HG02840 (cell line): ENCODE data around the gene IRF2.
"Not testable (repeated sequence)": the region's sequence is repeated elsewhere in the genome, so short reads cannot be mapped to it uniquely, and the experiment has no call there.

Experiments used
- ATAC-seq: cut with Tn5 transposase; IDR thresholded peaks from one replicate; pipeline ENCODE4 v1.9.1; 2021; ENCODE audit warnings: mild to moderate bottlenecking, moderate library complexity, moderate number of reproducible peaks; ENCODE audit not compliant: unreplicated experiment, low FRiP score

The IRF2 gene

DNA sequence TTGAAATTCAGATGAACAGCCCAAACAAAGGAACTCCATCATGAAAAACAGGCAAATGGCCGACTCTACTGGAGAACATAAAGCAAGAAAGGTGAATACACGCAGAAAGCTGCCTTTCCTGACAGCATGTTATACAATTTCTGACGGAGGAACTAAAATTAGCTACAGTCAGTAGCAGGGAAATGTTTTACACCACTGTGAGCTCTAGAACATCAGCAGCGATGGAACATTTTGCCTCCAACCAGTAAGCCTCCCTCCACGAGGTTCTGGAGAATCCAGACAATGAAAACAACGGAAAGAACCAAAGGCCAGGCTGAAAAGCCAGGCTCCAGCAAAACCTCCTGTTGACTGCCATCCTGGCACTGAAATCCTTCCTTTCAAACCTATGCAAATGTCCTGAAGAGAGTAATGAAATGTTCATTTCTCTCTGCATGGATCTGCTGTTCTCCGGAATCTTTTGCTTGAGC, 78.9 kb downstream of the IRF2 start:
- ATAC-seq: peak; percentile 10

DNA sequence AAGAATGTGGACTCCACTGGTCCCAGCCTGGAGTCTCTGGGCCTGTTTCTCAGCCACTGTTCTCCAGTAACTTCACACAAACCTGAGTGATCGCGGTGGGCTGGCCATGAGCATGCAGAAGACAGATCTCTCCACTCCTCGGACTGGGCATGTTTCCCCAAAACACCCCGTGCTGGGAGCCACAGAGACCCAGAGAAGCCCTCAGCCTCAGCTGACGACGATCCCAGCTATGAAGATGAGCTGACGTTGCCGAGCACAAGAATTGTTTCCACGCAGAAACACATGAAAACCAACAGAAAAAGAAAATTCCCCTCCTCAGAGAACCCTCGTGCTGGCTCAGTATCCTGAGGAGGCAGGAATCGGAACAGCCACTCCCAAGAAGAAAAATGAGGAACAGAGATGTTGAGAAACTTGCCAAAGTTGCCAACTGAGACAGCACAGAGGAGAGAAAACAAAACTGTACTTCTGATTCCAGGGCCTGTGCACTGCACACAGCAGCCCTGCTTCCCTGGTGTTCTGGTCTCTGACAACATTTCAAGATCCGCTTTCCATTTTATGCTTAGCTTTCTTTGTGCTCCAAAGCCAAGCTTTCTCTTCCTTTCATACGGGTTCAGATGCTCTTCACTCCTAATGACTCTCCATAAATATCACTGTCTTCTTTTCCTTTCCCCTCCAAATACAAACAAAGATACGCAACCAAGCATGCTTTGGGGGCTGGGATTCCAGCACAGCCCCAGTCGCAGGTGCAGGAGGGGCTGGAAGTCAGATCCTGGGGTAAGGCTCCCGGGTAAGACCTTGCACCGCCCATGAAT, 81.4 kb downstream of the IRF2 start:
- ATAC-seq: no peak

DNA sequence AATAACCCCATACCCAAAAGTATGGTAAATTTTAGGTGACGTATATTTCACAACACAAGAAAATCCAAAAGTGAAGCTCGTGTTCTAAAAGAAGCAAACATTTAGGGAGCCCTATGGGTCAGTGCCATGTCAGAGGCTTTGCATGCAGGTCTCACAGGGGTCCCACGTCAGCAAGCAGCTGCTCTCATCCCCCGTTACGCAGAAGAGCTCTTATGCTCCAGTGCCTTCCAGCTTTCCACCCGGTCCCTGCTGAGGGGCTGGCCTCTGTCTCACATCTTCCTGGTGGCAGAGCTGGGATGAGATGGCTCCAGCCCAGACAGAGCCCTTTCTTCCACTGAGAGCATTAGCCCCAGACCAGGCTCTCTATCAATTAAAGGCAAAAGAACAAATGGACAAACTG, 82.0 kb downstream of the IRF2 start:
- ATAC-seq: no peak

DNA sequence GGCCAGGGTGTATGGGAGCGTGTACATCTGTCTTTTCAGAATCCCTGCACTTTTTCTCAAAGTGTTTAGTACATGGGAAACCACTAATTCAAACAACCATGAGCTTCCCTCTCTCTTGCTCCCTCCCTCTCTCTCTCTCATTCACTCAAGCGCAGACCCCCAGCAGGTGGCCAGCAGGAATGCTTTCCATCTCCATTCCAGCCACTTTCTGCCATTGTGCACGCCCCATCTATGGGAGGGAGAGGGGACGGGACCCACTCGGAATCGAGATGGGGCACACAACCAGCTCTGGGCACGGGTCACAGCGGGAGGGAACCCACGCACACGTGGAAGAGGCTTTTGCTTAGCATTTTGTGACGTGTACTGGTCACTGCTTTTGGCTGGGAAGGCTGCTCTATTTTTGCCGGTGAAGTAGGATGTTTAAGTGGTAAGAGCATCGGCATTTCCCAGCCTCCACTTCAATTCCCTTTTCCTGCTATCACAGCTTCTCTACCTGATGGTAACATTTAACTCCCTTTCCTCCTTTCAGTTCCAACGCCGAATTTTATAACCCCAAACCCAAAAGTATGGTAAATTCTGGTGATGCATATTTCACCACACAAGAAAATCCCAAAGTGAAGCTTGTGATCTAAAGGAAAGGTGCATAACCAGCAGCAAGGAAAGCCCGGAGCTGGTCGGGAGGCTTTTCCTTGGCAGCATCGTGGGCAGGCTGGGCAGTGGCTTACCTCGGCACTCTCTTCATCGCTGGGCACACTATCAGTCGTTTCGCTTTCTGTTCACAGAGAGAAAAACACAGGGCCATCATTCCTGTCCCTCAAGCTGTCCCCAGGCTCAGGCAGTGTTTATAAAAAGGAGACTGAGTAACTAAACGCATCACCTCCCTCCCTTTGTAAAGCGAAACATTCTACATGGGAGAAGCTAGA, 84.1 kb downstream of the IRF2 start:
- no peak for ATAC-seq

DNA sequence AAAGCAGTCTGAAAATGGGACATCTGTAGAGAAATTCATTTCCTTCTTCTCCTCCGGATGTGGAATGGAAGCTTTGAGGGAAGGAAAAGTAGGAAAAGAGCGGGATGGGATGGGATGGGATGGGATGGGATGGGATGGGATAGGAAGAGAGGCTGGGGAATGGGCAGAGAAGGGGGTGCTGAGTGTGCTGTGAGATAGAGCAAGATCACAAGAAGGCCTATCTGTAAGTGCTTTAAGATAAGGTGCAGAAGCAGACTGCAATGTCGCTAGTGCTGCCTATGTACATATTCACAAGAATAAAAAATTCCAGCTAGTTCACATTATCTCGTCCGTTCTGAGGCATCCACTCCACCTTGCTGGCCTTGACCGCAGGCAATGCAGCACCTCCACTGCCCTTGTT, 86.2 kb downstream of the IRF2 start:
- no peak for ATAC-seq

DNA sequence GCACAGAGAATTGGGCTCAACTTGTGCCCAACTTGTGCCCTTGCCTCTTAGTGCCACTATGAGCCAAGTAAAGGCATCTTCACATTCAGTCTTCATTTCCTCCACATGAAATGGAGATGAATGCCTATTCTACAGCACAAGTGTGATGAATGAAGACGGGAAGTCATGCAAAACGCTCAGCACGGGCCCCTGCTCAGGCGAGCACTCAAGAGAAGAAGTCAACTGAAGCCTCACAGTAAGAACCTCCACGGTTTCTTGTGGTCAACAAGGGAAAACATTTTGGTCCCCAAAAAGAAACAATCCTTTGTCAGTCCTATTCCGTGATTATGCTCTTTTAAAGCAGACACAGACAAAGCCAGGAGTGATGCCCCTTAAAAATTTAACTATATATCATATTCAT, 87.0 kb downstream of the IRF2 start:
- ATAC-seq: no peak

DNA sequence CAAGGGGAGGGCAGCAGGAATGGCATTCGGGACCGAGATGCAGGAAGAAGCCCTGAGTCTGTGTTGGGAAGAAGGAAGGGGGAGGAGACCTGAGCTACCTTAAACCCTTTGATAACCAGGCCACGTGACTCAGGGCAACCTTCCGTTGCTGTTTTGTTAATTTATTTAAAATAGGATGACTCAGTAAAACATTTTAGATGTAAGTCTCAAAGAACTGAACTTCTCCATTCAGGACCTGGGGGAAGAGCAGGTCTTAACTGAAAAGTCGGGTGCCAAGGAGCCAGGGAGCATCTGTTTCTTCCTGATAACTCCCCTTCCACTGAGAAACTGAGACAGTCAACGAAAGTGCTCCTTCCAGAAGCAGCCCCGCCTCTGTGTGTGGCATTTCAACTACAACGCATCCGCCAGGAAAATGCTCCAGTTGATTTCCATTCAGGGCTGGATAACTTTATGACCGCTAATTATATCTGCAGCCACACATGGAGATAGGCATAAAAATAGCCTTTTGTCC, 88.0 kb downstream of the IRF2 start:
- ATAC-seq: no peak

DNA sequence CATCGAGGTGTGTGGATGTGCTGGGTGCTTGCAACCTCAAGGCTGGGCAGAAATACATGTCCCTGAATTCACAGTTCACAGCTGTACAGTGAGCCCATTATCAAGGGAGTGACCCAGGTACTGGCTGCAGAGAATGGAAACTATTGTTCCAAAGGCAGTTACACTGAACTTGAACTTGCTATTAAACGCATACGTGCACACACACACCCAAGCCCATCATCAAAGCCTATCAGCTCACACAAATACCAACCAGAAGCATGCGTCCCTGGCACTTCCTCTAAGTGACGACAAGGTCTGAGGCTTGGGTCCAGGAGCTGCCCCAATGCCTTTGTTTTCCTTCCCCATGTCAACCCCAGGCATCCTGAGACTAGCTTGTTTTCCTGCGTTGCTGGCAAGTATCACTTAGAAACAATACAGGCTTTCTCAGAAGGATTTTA, 88.6 kb downstream of the IRF2 start:
- no peak for ATAC-seq

DNA sequence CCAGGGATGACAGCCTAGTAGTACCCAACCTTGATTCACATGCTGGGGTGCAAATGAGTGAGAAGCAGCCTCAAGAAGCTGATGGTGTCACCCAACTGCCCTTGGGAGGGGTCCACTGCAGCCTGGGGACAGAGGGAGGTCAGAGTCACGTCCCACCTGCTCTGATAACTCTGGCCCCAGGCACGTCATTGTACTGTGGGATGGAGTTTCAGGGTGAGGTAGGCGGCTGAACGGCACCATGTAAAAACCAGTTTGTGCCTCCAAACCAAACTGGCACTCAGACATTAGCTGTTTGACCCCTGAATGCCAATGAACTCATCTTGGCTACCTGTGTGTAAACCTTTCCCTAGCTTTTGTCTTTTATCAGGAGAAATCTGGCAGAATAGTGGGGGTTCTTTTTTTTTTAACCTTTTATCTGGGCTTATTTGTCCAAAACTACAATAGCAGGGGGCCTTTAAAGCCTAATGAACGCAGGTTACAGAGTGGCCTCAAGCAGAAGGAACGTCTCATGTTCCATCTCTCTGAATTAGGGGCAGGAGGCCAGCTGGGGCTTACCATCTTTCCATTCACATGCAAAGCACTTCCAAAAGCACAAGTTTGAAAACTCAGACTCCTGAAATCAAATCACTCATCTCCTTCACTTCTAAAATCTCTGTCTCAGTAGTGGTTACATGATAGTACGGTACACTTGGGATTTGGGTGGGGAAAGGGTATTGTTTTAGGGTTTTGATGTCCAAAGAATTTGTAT, 89.4 kb downstream of the IRF2 start:
- ATAC-seq: peak; percentile 17

DNA sequence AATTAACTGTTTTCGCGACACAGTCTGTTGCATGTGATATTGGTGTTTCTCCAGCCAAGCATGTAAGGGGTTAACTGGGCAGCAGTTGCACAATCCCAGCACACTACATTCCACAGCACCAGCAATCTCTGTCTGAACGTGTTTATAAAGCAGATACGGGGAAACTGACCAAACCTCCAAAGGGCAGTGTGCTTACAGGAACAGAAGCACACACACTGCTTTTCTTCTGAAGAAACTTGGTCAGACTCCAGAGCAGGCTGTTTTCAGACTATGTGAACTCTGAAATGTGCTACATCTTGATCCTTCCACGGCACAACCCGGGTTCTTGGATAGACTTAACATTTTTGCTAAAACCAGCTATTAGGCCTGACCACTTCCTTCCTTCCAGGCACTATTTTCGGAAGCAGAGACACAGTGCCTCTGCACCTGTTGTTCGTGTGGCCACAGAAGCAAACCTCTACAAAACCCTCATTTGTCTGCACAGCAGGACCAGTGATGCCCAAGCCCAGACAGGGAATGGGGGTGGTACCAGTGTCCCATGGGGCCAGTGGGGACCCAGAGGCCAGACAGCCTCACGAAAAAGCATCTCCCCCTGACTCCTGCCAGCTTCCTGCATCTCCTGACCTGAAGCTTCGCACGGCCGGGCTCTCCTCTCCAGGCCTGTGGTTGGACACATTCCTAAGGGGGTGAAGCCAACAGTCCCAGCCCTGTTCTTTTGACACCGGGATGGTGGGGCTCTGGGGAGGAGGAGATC, 90.1 kb downstream of the IRF2 start:
- peak; percentile 74 for ATAC-seq

DNA sequence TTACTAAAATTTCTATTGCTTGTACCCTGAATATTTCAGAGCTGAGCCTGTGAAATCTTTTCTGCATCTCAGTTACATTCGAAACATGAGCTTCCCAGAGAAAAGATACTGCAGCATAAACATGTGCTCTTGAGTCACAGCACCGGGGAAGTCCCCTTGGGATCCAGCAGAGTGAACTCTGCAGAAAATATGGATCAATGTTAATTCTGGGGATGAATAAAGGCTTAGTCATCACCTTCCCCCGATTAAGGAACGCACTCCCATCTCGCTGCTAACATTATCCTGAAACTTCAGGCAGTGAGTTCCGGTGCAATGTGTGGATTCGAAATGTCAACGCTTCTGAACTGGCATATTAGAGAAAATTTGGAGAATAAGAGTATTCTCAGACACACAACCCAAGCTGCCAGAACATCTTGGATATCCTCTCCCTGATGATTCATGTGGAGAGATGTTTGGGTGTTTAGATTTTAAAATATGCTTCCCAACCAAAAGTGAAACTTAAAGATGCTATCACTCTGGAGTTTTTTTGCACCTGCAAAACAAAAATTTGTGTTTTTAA, 90.8 kb downstream of the IRF2 start:
- ATAC-seq: no peak

DNA sequence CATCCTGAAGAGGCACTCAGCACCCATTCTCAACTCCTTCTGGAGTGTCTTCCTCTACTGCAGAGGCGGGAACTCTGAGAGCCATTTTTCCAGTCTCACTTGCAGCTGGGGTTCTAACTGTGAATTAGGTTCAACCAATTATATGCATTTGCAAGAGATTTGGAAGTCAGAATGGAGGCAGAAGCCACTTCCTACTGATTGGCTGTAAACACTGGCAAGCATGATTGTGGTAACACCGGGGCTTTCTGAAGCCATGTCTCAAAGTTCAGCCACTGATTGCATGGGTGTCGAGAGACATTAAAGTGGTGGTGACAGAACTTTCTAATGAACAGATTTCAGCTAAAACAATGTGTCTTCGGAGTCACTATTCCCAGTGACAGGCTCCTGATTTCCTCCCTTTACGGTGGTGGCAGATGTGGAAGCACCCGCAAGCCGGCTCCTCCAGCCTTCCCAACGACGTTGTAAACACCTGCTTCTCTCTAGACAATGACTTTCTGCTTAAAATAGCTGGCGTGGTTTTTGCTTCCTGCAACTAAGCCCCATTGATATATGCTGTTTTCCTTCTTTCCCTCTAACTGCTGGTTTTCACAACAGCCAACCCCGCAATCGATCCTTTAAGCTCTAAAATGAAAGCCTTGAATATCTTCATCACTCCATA, 92.0 kb downstream of the IRF2 start:
- ATAC-seq: no peak

DNA sequence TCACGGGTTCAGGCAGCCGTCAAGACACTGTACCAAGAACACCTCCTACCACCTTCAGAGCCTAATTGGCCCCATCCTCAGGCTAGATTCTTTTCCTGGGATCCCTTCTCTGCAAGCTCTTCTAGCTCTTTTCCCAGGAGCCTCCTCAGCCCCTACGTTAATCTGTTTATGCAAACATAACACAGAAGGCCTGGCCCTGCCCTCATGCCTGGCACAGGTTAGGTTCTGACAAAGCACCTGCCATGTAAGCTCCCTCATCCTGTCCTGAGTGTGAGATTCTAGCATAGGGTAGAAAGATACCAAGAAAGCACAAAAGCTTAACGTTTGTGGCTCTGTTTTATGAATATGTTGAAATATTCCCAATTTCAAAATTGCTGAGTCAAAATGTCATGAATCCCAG, 93.6 kb downstream of the IRF2 start:
- no peak for ATAC-seq

DNA sequence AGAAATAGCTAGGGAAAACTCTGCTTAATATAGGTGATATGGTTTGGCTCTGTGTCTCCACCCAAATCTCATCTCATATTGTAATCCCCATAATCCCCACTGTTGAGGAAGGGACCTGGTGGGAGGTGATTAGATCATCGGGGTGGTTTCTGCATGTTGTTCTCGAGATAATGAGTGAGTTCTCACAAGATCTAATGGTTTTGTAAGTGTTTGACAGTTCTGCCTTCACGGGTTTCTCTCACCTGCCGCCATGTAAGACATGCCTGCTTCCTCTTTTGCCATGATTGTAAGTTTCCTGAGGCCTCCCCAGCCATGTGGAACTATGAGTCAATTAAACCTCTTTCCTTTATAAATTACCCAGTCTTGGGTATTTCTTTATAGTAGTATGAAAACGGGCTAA, 94.1 kb downstream of the IRF2 start:
- ATAC-seq: not testable (repeated sequence)

DNA sequence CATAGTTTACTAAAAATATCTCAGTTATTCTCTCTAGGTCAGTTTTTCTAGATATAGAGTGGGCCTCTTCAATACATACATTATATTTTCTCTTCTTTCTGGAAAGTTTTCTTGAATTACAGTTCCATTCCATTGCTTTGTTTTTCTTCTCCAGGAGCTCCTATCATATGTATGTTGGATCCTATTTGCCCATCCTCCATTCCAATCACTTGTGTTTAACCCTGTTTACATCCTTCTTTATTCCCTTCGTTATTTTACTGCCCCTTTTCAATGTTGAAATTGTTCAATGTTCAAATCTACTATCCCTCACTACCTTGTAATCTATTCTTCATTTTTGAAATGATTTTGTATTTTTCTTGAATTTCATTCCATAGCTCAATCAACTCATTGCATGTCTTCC, 97.4 kb downstream of the IRF2 start:
- no peak for ATAC-seq

DNA sequence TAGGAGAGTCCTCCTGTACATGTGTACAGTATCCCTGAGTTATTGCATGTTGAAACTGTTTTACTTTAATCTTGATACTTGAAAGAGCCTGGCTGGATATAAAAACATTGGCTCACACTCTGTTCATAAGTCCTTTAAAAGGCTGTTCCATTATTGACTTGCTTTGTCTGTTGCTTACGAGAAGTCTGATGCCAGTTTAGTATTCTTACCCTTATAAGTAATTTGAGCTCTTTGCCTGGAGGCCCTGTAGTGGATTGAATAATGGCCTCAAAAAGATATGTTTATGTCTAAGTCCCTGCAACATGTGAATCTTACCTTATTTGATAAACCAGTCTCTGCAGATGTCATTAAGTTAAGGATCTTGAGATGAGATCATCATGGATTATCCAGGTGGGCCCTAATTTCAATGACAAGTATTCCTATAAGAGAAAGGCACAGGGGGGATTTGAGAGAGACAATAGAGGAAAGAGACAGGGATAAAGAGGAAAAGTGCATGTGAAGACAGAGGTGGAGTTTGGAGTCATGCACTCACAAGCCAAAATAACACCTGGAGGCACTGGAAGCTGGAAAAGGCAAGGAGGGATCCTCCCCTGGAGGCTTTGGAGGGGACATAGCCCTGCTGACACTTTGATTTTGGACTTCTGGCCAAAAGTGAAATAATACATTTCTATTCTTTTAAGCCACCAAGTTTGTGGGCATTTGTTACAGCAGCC, 98.1 kb downstream of the IRF2 start:
- ATAC-seq: no peak

DNA sequence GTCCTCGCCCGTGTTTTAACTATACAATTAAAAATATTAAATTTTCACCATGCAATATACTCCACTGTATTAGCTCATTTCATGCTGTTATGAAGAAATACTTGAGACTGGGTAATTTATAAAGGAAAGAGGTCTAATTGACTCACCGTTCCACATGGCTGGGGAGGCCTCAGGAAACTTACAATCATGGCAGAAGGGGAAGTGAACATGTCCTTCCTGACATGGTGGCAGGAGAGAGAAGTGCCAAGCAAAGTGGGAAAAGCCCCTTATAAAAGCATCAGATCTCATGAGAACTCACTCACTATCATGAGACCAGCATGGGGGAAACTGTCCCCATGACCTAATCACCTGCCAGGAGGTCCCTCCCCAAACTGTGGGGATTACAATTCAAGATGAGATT, 98.7 kb downstream of the IRF2 start:
- not testable (repeated sequence) for ATAC-seq

DNA sequence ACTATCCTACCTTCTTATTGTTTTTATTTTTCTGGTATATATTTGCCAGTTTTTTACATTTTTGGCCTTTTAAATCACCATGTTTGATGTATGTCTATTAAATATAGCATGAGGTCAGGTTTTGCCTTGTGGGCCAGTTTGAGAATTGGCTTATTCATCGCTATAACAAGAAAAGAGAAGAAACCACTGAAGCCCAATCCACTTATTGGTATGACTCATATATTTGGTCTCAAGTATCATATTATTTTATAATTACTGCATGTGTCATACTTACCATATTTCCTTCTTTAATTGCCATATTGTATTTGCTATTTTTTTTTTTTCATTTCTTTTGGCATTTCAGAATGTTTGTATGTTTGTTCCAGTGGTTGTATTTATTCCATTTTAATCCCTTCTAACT, 99.3 kb downstream of the IRF2 start:
- ATAC-seq: no peak
